HEK293T (cell line): ENCODE results near the gene RASGRP4.

ENCODE experiments used
- CTBP1 ChIP-seq: fragments of 450-650 bp; IDR thresholded peaks from 2 replicates; pipeline ENCODE4 v1.6.1; 2016; ENCODE audit warnings: borderline replicate concordance
- FOXM1 ChIP-seq: fragments of 450-650 bp; IDR thresholded peaks from 2 replicates; pipeline ENCODE4 v1.6.1; 2017; ENCODE audit warnings: mild to moderate bottlenecking, borderline replicate concordance
- HDGF ChIP-seq: fragments of 450-650 bp; IDR thresholded peaks from 2 replicates; pipeline ENCODE4 v1.6.1; 2017; ENCODE audit warnings: antibody characterized with exemption, borderline replicate concordance
- NFRKB ChIP-seq: fragments of 450-650 bp; IDR thresholded peaks from 2 replicates; pipeline ENCODE4 v1.6.1; 2016; ENCODE audit warnings: mild to moderate bottlenecking, moderate library complexity
- SUZ12 ChIP-seq: fragments of 450-650 bp; IDR thresholded peaks from 2 replicates; pipeline ENCODE4 v1.6.1; 2016; ENCODE audit warnings: mild to moderate bottlenecking

DNA sequence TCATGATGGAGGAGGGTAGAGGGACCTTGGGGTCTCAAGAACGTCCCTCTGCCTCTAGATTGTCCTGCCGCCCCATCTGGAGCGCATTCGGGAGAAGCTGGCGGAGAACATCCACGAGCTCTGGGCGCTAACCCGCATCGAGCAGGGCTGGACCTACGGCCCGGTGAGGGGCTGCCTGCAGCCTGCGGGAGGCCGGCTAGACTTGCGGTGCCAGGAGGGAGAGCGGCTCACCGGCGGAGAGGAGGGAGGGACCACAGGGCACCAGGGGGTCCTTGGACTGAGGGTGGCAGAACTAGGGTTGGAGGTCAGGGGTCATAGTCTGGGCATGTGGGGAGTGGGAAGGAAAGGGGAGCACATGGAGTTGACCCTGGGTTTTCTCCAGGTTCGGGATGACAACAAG, 37.3 kb upstream of the RASGRP4 start:
- TF ChIP-seq HDGF (no peak), CTBP1 (no peak), NFRKB (no peak), FOXM1 (no peak), SUZ12 (no peak)
